HAP-1 (cell line): ENCODE data around the gene LIM2.
A peak's percentile ranks its signal among the peaks of the same experiment; 100 is the strongest.

Experiments
- DNase-seq, 2 experiments: peaks; one replicate each; pipeline ENCODE4 v3.0.0-alpha.2; 2016 to 2020; ENCODE audit warnings: low spot score in 2 of 2
- H3K27me3 ChIP-seq: fragments of 250-450 bp; sonication (Bioruptor Pico); 2 replicates; pipeline ENCODE4 v1.5.1; 2020; ENCODE audit warnings: low read depth, mild to moderate bottlenecking, moderate library complexity
- H3K36me3 ChIP-seq: fragments of 250-450 bp; sonication (Bioruptor Pico); replicated peaks from 2 replicates; pipeline ENCODE4 v1.5.1; 2020; ENCODE audit warnings: mild to moderate bottlenecking
- H3K4me1 ChIP-seq: fragments of 250-450 bp; sonication (Bioruptor Pico); 2 replicates; pipeline ENCODE4 v1.5.1; 2020; ENCODE audit warnings: mild to moderate bottlenecking
- H3K4me3 ChIP-seq: fragments of 250-450 bp; sonication (Bioruptor Pico); 2 replicates; pipeline ENCODE4 v1.5.1; 2020; ENCODE audit warnings: mild to moderate bottlenecking, moderate library complexity
- H3K9me3 ChIP-seq: fragments of 250-450 bp; sonication (Bioruptor Pico); 2 replicates; pipeline ENCODE4 v1.5.1; 2020; ENCODE audit warnings: mild to moderate bottlenecking, moderate library complexity
- in situ Hi-C: fragments of 300-500 bp; cut with MboI; formaldehyde crosslinking; loops from 3 replicates; pipeline ENCODE4 v1.14.3; 2020; ENCODE audit warnings: low sequenced_read_pairs, inconsistent platforms, mixed read lengths

LIM2 gene

GRCh38 chr19:51366389-51367254 lies 21.2 kb downstream of the LIM2 start:
- in situ Hi-C loops: no loop called here
- H3K36me3 ChIP-seq: no peaks in the 10 kb centered on the region
- H3K4me3 ChIP-seq: peak overlapping the region; percentile 79
- H3K9me3 ChIP-seq: no peaks in the 10 kb centered on the region
- H3K27me3 ChIP-seq: no peaks in the 10 kb centered on the region
- peaks cover 4% of the 10 kb centered on the region; the same call in 1 of the 2 replicates for H3K4me1 ChIP-seq
- peak; percentile 99 for DNase-seq

GRCh38 chr19:51365965-51366388 lies 21.8 kb downstream of the LIM2 start, which contains the start of gene ETFB:
TSS of gene ETFB (minus strand) at chr19:51366388. CDS start at chr19:51366326, 62 bp downstream.
- in situ Hi-C loops: no loop called here
- Histone ChIP-seq H3K27me3 (no peaks in the 10 kb centered on the region), H3K4me1 (peaks cover 4% of the 10 kb centered on the region; the same call in 1 of the 2 replicates), H3K4me3 (peak within 1 kb of the TSS; percentile 79), H3K36me3 (no peaks in the 10 kb centered on the region), H3K9me3 (no peaks in the 10 kb centered on the region)
- no peak for DNase-seq

- DNase-seq: peak in 1 of 2 experiments; percentile 49
- Histone ChIP-seq H3K4me3 (peak overlapping the region; percentile 79), H3K9me3 (no peaks in the 10 kb centered on the region), H3K4me1 (peaks cover 4% of the 10 kb centered on the region; the same call in 1 of the 2 replicates), H3K27me3 (no peaks in the 10 kb centered on the region), H3K36me3 (no peaks in the 10 kb centered on the region)
- in situ Hi-C loops: no loop called here
These were observed 22.4 kb downstream of the LIM2 start for GRCh38 chr19:51365211-51365964.

- Histone ChIP-seq H3K9me3 (no peaks in the 10 kb centered on the region), H3K4me3 (no peak overlapping the region; the same call in 1 of the 2 replicates), H3K27me3 (no peaks in the 10 kb centered on the region), H3K36me3 (no peaks in the 10 kb centered on the region), H3K4me1 (peaks cover 4% of the 10 kb centered on the region; the same call in 1 of the 2 replicates)
- no peak for DNase-seq
- in situ Hi-C loops: no loop called here
These were observed 23.3 kb downstream of the LIM2 start for GRCh38 chr19:51364200-51365106.

- in situ Hi-C loops: no loop called here
These were observed 26.5 kb downstream of the LIM2 start for GRCh38 chr19:51361239-51361638.

GRCh38 chr19:51359294-51359693 lies 28.5 kb downstream of the LIM2 start:
- Histone ChIP-seq H3K36me3 (0 out of 2 replicates have a peak, but pooled peaks cover 2% of the 10 kb centered on the region), H3K27me3 (no peaks in the 10 kb centered on the region), H3K4me1 (peaks cover 7% of the 10 kb centered on the region), H3K9me3 (no peaks in the 10 kb centered on the region), H3K4me3 (no peak overlapping the region)
- no peak for DNase-seq
- in situ Hi-C loops: no loop called here

More at GRCh38 chr19:51361239-51361638, 26.5 kb downstream of the LIM2 start:
- Histone ChIP-seq H3K36me3 (no peaks in the 10 kb centered on the region), H3K4me1 (no peaks in the 10 kb centered on the region), H3K9me3 (no peaks in the 10 kb centered on the region), H3K27me3 (no peaks in the 10 kb centered on the region), H3K4me3 (no peak overlapping the region)
- DNase-seq: no peak

- no peak for DNase-seq
- in situ Hi-C loops: no loop called here
- no peaks in the 10 kb centered on the region for H3K27me3 ChIP-seq
- peaks cover 8% of the 10 kb centered on the region for H3K4me1 ChIP-seq
- H3K4me3 ChIP-seq: no peak overlapping the region
- peaks cover 4% of the 10 kb centered on the region; the same call in 1 of the 2 replicates for H3K36me3 ChIP-seq
- H3K9me3 ChIP-seq: no peaks in the 10 kb centered on the region
These were observed 29.8 kb downstream of the LIM2 start for GRCh38 chr19:51357952-51358351.

GRCh38 chr19:51356159-51356801 lies 31.5 kb downstream of the LIM2 start:
- Histone ChIP-seq H3K4me3 (no peak overlapping the region), H3K36me3 (peaks cover 12% of the 10 kb centered on the region; the same call in 1 of the 2 replicates), H3K9me3 (no peaks in the 10 kb centered on the region), H3K27me3 (no peaks in the 10 kb centered on the region), H3K4me1 (peaks cover 8% of the 10 kb centered on the region)
- no peak for DNase-seq
- in situ Hi-C loops: no loop called here

GRCh38 chr19:51354742-51355148 lies 33.0 kb downstream of the LIM2 start:
- peaks cover 8% of the 10 kb centered on the region for H3K4me1 ChIP-seq
- in situ Hi-C loops: no loop called here
- no peak overlapping the region for H3K4me3 ChIP-seq
- no peaks in the 10 kb centered on the region for H3K27me3 ChIP-seq
- no peaks in the 10 kb centered on the region for H3K9me3 ChIP-seq
- peaks cover 18% of the 10 kb centered on the region; the same call in 1 of the 2 replicates for H3K36me3 ChIP-seq
- DNase-seq: peak; percentile 78 to 85

GRCh38 chr19:51354103-51354741 lies 33.6 kb downstream of the LIM2 start:
- no peaks in the 10 kb centered on the region for H3K27me3 ChIP-seq
- no peak for DNase-seq
- peaks cover 8% of the 10 kb centered on the region for H3K4me1 ChIP-seq
- H3K9me3 ChIP-seq: no peaks in the 10 kb centered on the region
- H3K36me3 ChIP-seq: peaks cover 18% of the 10 kb centered on the region; the same call in 1 of the 2 replicates
- H3K4me3 ChIP-seq: no peak overlapping the region
- in situ Hi-C loops: no loop called here

- no peak for DNase-seq
- H3K4me1 ChIP-seq: peaks cover 8% of the 10 kb centered on the region
- no peak overlapping the region for H3K4me3 ChIP-seq
- H3K27me3 ChIP-seq: no peaks in the 10 kb centered on the region
- no peaks in the 10 kb centered on the region for H3K9me3 ChIP-seq
- peaks cover 23% of the 10 kb centered on the region for H3K36me3 ChIP-seq
- in situ Hi-C loops: no loop called here
These were observed 34.9 kb downstream of the LIM2 start for GRCh38 chr19:51352783-51353360.
